Gastrocnemius medialis (tissue), 4 donors: ENCODE measurements around the gene VTN. TPM values are rescaled to one million over a fixed set of nuclear protein-coding genes. Genes with fewer than 3 reads are reported as not detected.

Source experiments
- ATAC-seq, 2 donors: fragments of 150-250 bp; one replicate each; pipeline ENCODE4 v1.9.1; 2016
- DNase-seq, 2 donors: peaks; one replicate each; pipeline ENCODE4 v3.0.0-alpha.2; 2019
- H3K27ac ChIP-seq, 4 donors: fragments of 200-600 bp; sonication (generic); 1 replicate in 1 of 4; 2 replicates in 3 of 4; pipeline ENCODE4 v1.5.1; 2016 to 2018; ENCODE audit warnings: mild to moderate bottlenecking in 2 of 4, moderate library complexity in 1 of 4
- H3K27me3 ChIP-seq, 3 donors: fragments of 200-600 bp; sonication (generic) in 2 of 3; 1 replicate in 1 of 3; 2 replicates in 2 of 3; pipeline versions ENCODE4 v1.5.1 to v1.6.0; 2016 to 2019; ENCODE audit warnings: mild to moderate bottlenecking in 1 of 3, moderate library complexity in 1 of 3
- H3K36me3 ChIP-seq, 2 donors: fragments of 200-600 bp; sonication (generic) in 1 of 2; one replicate each; pipeline ENCODE4 v1.5.1; 2017 to 2018
- H3K4me1 ChIP-seq, 2 donors: fragments of 200-600 bp; sonication (generic) in 1 of 2; one replicate each; pipeline ENCODE4 v1.5.1; 2016 to 2017; ENCODE audit warnings: mild to moderate bottlenecking in 2 of 2
- H3K4me3 ChIP-seq, 4 donors: fragments of 200-600 bp; sonication (generic) in 3 of 4; 1 replicate in 1 of 4; 2 replicates in 3 of 4; pipeline ENCODE4 v1.5.1; 2016 to 2019; ENCODE audit warnings: mild to moderate bottlenecking in 2 of 4
- H3K9me3 ChIP-seq, 3 donors: fragments of 200-600 bp; sonication (generic) in 2 of 3; 1 replicate in 1 of 3; 2 replicates in 2 of 3; pipeline ENCODE4 v1.5.1; 2016 to 2019
- POLR2A ChIP-seq, 2 donors: fragments of 450-650 bp; IDR thresholded peaks; one replicate each; pipeline ENCODE4 v1.6.1; 2017; ENCODE audit warnings: antibody characterized with exemption in 2 of 2, mild to moderate bottlenecking in 2 of 2, moderate library complexity in 2 of 2
- in situ Hi-C, 4 donors: fragments of 200-750 bp; cut with MboI; loops; one replicate each; pipeline versions ENCODE4 v1.15.0 to v1.8.0; 2017; ENCODE audit warnings: low sequenced_read_pairs in 4 of 4
- intact Hi-C: fragments of 100-400 bp; cut with DNase I; formaldehyde crosslinking; loops from one replicate; pipeline ENCODE4 v1.15.1; 2023; ENCODE audit warnings: low total_unique reads
- total RNA-seq, 4 donors: library from RNA; depleted of rRNA; stranded (reverse); fragments of >200 nt; gene quantifications; one replicate each; pipeline versions ENCODE4 v1.1.0 to v1.2.3, GENCODE V29; 2016
- TF ChIP-seq, protein P1 (sequence below), 5 experiments: fragments of 450-650 bp in 3 of 5; fragments of 200-600 bp in 2 of 5; sonication (generic) in 2 of 5; IDR thresholded peaks in 4 of 5; conservative IDR thresholded peaks in 1 of 5; 1 replicate in 4 of 5; 2 replicates in 1 of 5; pipeline ENCODE4 v1.5.1; 2016 to 2019; ENCODE audit warnings: antibody characterized with exemption in 5 of 5, mild to moderate bottlenecking in 3 of 5, moderate library complexity in 3 of 5

VTN gene
- total RNA-seq, 4 donors from 2014 or later = 3.8 to 11.5 TPM; not detected in 2

DNA sequence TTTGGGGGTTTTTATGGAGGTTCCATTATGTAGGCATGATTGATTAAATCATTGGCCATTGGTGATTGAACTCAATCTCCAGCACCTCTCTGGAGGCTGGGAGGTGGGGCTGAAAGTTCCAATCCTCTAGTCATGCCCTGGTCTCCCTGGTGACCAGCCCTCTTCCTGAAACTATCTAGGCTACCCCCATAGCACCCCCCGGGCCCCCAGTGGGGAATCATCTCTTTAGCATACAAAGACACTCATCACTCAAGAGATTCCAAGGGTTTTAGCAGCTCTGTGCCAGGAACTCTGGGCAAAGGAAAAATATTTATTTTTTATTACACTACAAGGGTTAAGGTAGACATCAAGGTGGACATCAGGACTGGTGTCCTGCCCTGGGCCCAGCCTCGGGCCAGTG lies 25.3 kb upstream of the VTN start:
- in situ Hi-C loops = loop anchor here in 1 of 4 donors (5.0 kb wide), 1 partner anchor 52 kb away; no protein-coding TSS in a partner anchor

DNA sequence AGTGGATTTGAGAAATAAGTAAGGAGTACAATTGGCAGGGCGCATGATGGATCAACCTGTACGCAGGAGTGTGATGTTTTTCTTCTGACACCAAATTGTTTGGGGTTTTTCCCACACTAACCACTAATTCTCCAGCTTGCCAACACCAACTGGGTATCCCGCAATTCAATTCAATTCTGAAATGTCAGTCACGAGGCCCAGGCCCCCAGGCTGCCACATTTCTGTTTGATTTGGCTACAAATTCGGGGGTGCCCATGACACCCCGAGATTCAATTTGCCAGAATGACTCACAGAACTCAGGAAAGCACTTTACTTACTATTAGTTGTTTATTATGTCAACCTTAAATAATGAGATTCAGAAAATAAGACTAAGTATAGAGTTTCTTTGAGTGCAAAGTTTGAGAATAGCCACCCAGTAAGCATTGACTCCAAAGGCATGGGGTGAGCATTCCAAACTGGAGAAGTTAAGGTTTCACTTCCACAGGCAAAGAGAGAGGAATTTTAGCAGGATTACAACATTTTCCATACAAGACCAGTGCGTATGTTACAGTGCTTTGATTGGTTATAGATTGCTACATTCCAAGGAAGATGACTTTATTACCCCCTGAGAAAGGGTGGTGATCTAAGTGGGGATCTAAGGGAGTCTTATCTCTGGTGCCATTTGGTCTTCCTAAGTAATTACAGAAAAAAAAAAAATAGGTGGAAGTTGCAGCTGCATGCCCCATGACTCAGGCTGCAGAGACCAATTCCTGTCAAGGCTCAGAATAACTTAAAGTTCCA lies 24.4 kb upstream of the VTN start:
- H3K27me3 ChIP-seq = no peaks in the 10 kb centered on the region
- no peak overlapping the region for H3K4me3 ChIP-seq
- ATAC-seq (no peak), DNase-seq (no peak)
- intact Hi-C loops = no loop called here
- no peaks in the 10 kb centered on the region for H3K4me1 ChIP-seq
- no peak overlapping the region for H3K27ac ChIP-seq
- in situ Hi-C loops = loop anchor here in 1 of 4 donors (5.0 kb wide), 1 partner anchor 53 kb away; no protein-coding TSS in a partner anchor
- H3K36me3 ChIP-seq = no peaks in the 10 kb centered on the region
- H3K9me3 ChIP-seq = no peaks in the 10 kb centered on the region
- TF ChIP-seq, protein P1, sequence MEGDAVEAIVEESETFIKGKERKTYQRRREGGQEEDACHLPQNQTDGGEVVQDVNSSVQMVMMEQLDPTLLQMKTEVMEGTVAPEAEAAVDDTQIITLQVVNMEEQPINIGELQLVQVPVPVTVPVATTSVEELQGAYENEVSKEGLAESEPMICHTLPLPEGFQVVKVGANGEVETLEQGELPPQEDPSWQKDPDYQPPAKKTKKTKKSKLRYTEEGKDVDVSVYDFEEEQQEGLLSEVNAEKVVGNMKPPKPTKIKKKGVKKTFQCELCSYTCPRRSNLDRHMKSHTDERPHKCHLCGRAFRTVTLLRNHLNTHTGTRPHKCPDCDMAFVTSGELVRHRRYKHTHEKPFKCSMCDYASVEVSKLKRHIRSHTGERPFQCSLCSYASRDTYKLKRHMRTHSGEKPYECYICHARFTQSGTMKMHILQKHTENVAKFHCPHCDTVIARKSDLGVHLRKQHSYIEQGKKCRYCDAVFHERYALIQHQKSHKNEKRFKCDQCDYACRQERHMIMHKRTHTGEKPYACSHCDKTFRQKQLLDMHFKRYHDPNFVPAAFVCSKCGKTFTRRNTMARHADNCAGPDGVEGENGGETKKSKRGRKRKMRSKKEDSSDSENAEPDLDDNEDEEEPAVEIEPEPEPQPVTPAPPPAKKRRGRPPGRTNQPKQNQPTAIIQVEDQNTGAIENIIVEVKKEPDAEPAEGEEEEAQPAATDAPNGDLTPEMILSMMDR (IDR thresholded peaks at IDR 0.05 in 4 of 5, conservative IDR thresholded peaks at IDR 0.05 in 1 of 5) = no peak

More for the DNA sequence above, 25.3 kb upstream of the VTN start:
- TF ChIP-seq POLR2A (IDR thresholded peaks at IDR 0.05) = no peak
- TF ChIP-seq, protein P1 (IDR thresholded peaks at IDR 0.05 in 4 of 5, conservative IDR thresholded peaks at IDR 0.05 in 1 of 5) = no peak
- DNase-seq (no peak), ATAC-seq (no peak)
- Histone ChIP-seq H3K36me3 (peaks cover 0 to 2% of the 10 kb centered on the region in 2 donors), H3K4me3 (no peak overlapping the region), H3K4me1 (no peaks in the 10 kb centered on the region), H3K9me3 (no peaks in the 10 kb centered on the region), H3K27ac (no peak overlapping the region), H3K27me3 (no peaks in the 10 kb centered on the region)
- intact Hi-C loops = no loop called here

DNA sequence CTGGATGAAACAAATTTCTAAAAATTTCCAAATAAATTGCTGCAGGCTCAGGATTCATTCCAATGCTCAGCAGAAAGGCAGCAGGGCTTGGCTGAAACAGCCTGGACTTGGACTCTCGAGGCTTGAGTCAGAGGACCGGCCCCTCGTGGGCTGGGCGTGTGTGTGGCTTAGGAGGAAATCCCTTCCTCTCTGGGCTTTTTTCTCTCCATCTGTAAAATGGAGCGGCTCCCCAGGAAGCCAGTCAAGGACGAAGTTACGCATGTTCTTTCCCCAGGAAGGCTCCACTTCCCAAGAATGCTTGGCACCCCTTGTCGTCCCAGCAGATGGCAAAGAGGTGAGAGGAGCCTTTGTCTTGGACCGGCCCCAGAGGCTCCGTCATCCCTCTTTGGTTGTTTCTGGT lies 22.4 kb upstream of the VTN start:
- in situ Hi-C loops = no loop called here
- no peak overlapping the region for H3K4me3 ChIP-seq
- intact Hi-C loops = no loop called here
- TF ChIP-seq POLR2A (IDR thresholded peaks at IDR 0.05) = no peak
- TF ChIP-seq, protein P1 (IDR thresholded peaks at IDR 0.05 in 4 of 5, conservative IDR thresholded peaks at IDR 0.05 in 1 of 5) = no peak
- DNase-seq (no peak), ATAC-seq (no peak)
- no peaks in the 10 kb centered on the region for H3K4me1 ChIP-seq
- no peak overlapping the region for H3K27ac ChIP-seq
- H3K36me3 ChIP-seq = no peaks in the 10 kb centered on the region
- H3K9me3 ChIP-seq = no peaks in the 10 kb centered on the region
- no peaks in the 10 kb centered on the region for H3K27me3 ChIP-seq

DNA sequence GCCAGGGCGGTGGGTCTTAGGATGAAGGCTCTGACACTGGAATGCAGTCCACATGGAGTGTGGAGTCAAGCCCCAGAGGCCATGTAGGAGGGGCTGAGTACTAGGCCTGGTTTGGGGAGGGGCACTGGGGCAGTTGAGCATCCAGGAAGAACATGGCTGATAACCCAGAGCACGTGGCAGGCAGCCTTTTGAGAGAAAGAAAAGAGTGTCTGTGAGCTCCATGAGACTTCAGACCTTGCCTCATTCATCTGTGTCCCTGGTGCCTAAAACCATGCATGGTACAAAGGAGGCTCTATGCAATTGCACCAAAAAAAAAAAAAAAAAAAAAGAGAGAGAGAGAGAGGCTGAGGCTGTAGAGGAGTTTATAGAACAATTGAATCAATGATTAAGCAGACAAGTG lies 21.3 kb upstream of the VTN start:
- Histone ChIP-seq H3K27me3 (no peaks in the 10 kb centered on the region), H3K9me3 (no peaks in the 10 kb centered on the region), H3K4me1 (no peaks in the 10 kb centered on the region), H3K27ac (no peak overlapping the region), H3K4me3 (no peak overlapping the region), H3K36me3 (no peaks in the 10 kb centered on the region)
- DNase-seq = no peak
- intact Hi-C loops = no loop called here
- TF ChIP-seq, protein P1 (IDR thresholded peaks at IDR 0.05 in 4 of 5, conservative IDR thresholded peaks at IDR 0.05 in 1 of 5) = no peak
- TF ChIP-seq POLR2A (IDR thresholded peaks at IDR 0.05) = no peak
- in situ Hi-C loops = no loop called here
- ATAC-seq = no peak
